Measurements from ENCODE around the gene RBBP8NL.
"Not testable (repeated sequence)": the region's sequence is repeated elsewhere in the genome, so short reads cannot be mapped to it uniquely, and the experiment has no call there.

The RBBP8NL gene

DNA sequence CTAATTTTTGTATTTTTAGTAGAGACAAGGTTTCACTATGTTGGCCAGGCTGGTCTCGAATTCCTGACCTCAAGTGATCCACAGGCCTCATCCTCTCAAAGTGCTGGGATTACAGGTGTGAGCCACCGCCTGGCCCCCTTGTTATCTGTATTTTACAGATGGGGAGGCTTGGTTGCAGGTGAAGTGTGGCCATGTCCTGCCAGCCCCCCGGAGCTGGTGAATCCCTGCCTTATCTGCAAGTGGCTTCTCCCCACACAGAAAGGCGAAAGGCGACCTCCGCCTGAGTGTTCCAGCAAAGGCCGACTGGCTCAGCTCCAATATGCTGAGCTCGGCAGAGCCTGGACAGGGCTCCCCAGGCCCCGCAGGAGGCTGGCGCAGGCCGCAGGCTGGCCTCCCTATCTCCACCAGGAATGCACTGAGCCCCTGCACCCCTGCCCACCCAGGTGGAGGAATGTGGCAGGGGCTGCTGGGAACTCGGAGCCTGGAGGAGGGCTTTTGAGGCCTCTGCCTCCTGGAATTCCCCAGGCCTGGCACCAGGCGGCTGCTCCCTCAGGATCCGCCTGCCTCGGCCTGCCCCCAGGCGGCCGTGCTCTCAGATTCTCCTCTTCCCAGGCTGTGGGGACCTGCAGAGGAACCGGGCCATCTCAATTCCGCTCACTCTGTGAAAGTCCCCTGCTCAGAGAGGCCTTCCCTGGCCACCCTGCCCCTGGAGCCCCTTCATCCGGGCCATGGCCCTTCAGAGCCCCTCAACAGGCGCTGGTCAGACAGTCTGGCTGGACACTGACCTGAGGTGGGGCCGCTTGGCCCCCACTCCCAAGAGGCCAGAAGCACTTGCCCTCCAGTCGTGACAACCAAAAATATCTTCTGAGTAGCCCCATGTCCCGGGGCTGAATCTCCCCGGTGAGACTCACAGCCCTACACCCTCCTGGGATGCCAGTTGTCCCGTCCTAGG lies 51.0 kb downstream of the RBBP8NL start:
- TF ChIP-seq, protein P1, sequence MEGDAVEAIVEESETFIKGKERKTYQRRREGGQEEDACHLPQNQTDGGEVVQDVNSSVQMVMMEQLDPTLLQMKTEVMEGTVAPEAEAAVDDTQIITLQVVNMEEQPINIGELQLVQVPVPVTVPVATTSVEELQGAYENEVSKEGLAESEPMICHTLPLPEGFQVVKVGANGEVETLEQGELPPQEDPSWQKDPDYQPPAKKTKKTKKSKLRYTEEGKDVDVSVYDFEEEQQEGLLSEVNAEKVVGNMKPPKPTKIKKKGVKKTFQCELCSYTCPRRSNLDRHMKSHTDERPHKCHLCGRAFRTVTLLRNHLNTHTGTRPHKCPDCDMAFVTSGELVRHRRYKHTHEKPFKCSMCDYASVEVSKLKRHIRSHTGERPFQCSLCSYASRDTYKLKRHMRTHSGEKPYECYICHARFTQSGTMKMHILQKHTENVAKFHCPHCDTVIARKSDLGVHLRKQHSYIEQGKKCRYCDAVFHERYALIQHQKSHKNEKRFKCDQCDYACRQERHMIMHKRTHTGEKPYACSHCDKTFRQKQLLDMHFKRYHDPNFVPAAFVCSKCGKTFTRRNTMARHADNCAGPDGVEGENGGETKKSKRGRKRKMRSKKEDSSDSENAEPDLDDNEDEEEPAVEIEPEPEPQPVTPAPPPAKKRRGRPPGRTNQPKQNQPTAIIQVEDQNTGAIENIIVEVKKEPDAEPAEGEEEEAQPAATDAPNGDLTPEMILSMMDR (conservative IDR thresholded peaks at IDR 0.05; ENCODE audit: low read depth, low read length), result peak; percentile 74
- H3K4me3 ChIP-seq (ENCODE audit: low read length), result no peak overlapping the region
- DNase-seq (ENCODE audit: low read depth), result peak; percentile 90

DNA sequence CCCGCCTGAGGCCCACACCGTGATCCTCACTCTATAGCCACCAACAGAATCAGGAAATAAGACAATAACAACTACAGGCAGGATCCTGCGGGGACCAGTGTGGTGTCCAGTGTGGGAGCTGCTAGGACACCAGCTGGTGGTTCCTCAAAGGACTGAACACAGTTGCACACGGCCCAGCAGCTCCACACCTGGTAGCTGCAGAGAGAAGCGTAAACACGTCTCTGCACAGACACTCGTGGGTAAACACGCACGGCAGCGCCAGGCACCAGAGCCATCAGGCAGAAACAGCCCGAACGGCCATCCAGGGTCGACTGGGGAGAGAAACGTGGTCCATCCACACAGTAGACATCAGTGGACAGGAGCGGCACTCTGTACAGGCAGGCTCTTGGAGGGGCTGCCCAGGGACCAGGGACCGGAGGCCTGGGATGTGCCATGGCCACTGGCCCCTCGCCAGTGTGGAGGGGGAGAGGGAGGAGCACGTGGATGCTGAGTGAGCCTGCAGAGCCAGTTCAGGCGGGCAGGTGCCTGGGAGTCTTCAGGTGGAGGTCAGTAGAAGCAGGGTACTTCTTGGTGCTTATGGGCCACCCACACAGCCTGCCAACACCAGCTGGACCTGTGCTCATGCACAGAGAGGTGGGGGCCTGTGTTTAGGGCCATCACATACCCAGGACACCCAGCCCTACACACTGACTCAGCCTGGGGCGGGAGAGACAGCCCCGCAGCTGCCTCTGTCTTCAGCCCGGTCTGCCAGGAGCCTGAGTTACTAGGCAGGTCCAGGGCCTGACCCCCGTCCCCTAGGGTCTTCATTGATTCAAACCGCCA lies 52.8 kb downstream of the RBBP8NL start:
- no peak overlapping the region for H3K4me3 ChIP-seq (ENCODE audit: low read length)
- DNase-seq (ENCODE audit: low read depth), result no peak
- TF ChIP-seq, protein P1 (conservative IDR thresholded peaks at IDR 0.05; ENCODE audit: low read depth, low read length), result no peak

DNA sequence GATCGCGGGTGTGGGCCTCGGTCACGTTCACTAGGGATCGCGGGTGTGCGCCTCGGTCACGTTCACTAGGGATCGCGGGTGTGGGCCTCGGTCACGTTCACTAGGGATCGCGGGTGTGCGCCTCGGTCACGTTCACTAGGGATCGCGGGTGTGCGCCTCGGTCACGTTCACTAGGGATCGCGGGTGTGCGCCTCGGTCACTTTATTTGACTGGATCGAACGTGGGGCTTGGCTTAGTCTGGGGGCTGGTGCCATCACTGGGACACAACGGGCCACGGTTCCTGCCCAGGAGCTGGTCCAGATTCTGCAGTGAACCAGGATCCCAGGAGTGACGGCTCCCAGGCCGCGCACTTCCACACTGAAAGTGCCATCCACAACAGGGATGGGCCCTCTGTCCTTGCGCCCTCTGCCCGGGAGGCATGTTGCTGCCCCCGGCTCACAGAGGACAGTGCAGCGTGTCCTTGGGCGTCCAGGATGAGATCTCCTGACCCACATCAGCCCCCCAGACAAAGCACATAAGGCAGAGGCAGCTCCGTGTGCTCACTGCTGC lies 53.6 kb downstream of the RBBP8NL start:
- DNase-seq (ENCODE audit: low read depth); H3K4me3 ChIP-seq (ENCODE audit: low read length): not testable (repeated sequence)

DNA sequence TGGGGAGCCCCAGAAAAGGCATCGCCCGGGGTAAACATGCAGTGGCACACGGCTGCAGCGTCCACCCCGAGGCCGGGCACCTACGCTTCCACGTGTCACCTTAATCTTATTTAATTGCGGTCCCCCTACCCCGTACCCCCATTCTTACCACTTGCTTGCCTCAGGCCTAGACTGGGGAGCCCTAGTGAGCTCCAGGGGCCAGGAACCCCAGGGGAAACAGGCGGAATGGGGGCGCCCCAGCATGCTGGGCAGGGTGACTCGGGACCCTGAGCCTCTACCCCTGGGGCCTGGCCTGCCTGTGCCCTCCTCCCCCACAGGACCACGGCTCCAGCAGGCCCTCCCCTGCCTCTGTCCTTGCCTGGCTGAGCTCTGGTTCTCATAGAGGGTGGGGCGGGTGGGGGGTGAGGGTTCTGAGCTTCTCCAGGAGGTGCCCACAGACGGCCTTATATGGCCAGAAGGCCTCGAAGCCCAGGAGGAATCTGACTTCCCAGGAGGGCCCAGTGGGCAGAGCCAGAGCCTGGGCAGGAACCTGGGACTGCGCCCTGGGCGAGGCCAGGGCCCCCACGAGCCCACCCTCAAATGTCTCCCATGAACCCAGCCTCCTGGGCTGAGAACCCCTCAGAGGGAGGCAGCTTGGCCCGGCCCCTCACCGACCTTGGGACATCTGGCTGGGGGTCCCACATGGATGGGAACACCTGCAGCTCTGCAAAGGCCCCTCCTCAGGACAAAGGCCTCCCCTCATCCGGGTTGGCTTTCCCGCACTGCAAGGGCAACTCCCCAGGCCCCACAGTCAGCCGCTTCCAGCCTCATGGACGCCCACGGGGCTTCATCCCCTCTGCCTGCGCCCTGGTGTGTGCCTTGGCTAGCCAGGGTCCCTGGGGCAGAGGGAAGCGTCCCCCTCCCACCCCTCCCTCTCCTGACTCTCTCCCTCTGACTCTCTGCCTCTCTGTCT lies 55.0 kb downstream of the RBBP8NL start:
- TF ChIP-seq, protein P1 (conservative IDR thresholded peaks at IDR 0.05; ENCODE audit: low read depth, low read length), result no peak
- no peak for DNase-seq (ENCODE audit: low read depth)
- no peak overlapping the region for H3K4me3 ChIP-seq (ENCODE audit: low read length)

DNA sequence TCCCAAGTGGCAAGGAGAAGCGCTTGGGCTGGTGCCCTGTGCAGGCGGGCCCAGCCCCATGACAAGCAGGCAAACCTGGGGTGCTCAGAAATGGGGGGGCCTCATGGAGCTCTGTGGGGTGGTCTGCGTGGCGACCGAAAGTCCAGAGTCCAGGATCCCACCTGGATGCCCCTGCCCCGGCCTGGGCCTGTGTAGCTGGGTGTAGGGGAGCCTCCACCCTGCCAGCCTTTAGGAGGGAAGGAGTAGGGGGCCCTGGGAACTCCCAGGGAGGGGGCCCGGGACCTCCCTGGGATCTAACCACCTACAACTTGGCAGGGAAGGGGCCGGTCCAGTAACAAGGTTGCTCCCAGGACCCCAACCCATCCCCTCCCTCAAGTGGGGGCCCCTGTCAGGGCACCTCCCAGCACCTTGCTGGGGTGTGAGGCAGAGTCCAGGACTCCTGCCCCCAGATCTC lies 55.7 kb downstream of the RBBP8NL start:
- DNase-seq (ENCODE audit: low read depth), result no peak
- TF ChIP-seq, protein P1 (conservative IDR thresholded peaks at IDR 0.05; ENCODE audit: low read depth, low read length), result no peak
- no peak overlapping the region for H3K4me3 ChIP-seq (ENCODE audit: low read length)

DNA sequence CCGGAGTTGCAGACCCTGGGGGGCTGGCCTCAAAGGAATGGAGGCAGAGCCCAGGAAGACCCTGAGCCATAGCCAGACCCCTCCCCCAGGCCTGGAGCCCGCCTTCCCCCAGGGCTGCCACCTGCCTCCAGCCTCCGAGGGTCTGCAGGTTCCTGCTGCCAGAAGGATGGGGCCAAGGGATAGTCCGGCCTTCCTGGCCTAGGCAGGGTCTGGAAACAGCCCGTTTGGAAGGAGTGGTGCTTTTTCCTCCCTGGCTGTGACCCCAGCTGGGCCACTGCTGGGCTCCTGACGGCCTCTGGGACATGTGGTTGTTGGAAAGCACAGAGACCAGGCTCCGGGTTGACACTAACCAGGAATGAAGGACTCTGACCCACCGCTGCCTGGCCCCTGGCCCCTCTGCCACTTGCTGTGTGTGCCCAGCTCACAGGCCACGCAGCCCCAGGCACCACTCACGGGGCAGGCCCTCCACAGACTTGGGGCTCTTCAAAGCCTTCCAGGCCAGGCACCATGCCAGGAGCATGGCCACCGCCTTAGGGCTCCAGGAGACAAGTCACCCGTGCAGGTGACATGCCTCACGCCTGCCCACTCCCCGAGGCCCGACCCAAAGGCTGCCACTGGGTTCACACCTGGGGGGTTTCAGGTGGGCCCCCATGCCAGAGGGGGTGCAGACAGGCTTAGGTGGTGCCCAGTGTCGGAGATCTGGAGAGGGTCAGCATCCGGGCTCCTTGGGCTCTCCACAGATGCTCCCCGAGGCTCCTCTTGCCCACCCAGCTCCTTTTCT lies 56.3 kb downstream of the RBBP8NL start:
- DNase-seq (ENCODE audit: low read depth), result no peak
- TF ChIP-seq, protein P1 (conservative IDR thresholded peaks at IDR 0.05; ENCODE audit: low read depth, low read length), result no peak
- H3K4me3 ChIP-seq (ENCODE audit: low read length), result no peak overlapping the region

Measured in retinal pigment epithelial cell (primary cell).